ENCODE results near the gene CAMTA1. TPM values are rescaled to one million over a fixed set of nuclear protein-coding genes. Genes with fewer than 3 reads are reported as not detected.
"Not testable (repeated sequence)": the region's sequence is repeated elsewhere in the genome, so short reads cannot be mapped to it uniquely, and the experiment has no call there.

Gene CAMTA1
- total and polyA plus RNA-seq, 4 donors = 78.7 to 438 (median 173) TPM

DNA sequence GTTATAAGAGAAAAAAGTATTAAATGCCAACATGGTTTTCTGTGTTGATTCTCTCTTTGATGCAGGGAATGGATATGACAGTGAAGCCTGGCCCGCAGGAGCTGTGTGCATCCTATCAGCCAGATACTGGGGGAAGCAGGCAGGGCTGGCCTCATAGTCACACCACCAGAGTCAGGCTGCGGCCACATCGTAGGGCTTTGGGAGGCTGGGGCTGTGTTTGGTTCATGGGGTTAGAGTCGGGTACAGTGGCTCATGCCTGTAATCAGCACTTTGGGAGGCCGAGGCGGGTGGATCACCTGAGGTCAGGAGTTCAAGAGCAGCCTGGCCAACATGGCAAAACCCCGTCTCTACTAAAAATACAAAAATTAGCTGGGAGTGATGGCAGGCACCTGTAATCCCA lies 545.5 kb downstream of the CAMTA1 start:
- H3K27ac ChIP-seq (ENCODE audit: low read depth in 1 of 2, low read length in 2 of 2); ATAC-seq (ENCODE audit: low FRiP score); H3K27me3 ChIP-seq (ENCODE audit: control insufficient read depth in 1 of 2, insufficient read depth in 2 of 2, low read length in 1 of 2); H3K4me1 ChIP-seq (ENCODE audit: control insufficient read depth in 1 of 2, insufficient read depth in 2 of 2, low read length in 2 of 2); H3K9me3 ChIP-seq (ENCODE audit: control insufficient read depth, low read length); intact Hi-C loops (cut with DNase I); H3K4me3 ChIP-seq (ENCODE audit: low read length in 2 of 2); H3K36me3 ChIP-seq (ENCODE audit: control insufficient read depth in 1 of 2, insufficient read depth in 2 of 2, low read length in 1 of 2): not testable (repeated sequence)
- 88 to 89% methylated on average over 7 of the region's 7 CpGs for WGBS, 2 donors
- peak in 1 of 2 donors; percentile 35 for DNase-seq

DNA sequence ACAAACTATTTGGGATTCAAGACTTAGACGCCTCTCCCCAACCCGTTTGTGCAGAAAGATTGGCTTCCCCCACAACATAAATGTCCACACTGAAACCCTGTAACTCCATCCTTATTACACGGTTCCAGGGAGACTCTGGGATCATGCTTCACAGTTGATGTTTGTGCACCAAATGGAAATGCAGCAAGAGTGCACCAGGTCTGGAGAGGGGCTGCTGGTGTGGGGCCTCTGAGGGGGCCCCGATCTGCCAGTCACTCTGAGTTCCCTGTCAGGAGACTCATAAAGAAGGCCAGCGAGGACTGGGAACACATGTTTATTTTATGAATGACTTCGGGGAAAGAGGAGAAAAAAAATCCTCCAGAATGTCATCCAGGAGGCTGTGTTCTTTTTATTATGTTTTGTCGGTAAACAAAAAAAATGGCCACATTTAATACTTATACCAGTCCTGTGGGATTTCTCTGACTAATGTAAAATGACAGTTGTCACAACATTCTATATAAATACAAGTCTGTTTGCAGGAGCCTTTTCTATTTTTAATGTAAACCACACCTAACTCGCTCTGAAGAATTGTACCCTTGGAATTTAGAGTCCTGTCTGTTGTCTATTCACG lies 546.8 kb downstream of the CAMTA1 start:
- no peaks in the 10 kb centered on the region for H3K36me3 ChIP-seq (ENCODE audit: control insufficient read depth in 1 of 2, insufficient read depth in 2 of 2, low read length in 1 of 2)
- H3K4me3 ChIP-seq (ENCODE audit: low read length in 2 of 2) = no peak overlapping the region
- ATAC-seq (ENCODE audit: low FRiP score) (no peak), DNase-seq (no peak)
- 34 to 45% methylated on average over 9 of the region's 9 CpGs for WGBS, 2 donors
- no peaks in the 10 kb centered on the region for H3K4me1 ChIP-seq (ENCODE audit: control insufficient read depth in 1 of 2, insufficient read depth in 2 of 2, low read length in 2 of 2)
- peaks cover 1% of the 10 kb centered on the region for H3K9me3 ChIP-seq (ENCODE audit: control insufficient read depth, low read length)
- H3K27ac ChIP-seq (ENCODE audit: low read depth in 1 of 2, low read length in 2 of 2) = no peak overlapping the region
- H3K27me3 ChIP-seq (ENCODE audit: control insufficient read depth in 1 of 2, insufficient read depth in 2 of 2, low read length in 1 of 2) = peaks cover 0 to 2% of the 10 kb centered on the region in 2 donors
- intact Hi-C loops (cut with DNase I) = no loop called here

DNA sequence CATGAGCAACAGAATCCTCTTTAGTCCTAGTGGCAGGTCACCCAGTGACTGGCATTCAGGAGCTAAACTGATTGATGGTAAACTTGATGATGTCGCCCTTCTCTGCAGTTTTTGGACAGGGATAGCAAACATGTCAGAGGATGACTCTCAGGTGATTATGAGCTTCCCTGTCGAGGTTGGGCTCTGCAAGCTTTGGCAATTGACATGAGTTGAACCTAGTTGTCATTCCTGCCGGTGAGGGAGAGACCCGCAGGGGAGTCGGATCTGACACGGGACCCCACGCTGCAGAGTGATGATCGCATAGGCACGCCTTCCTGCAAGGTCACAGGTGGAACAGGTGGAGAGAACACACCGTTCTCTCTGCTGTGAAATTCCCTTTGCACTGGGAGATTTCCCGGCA lies 547.8 kb downstream of the CAMTA1 start:
- no peaks in the 10 kb centered on the region for H3K36me3 ChIP-seq (ENCODE audit: control insufficient read depth in 1 of 2, insufficient read depth in 2 of 2, low read length in 1 of 2)
- intact Hi-C loops (cut with DNase I) = no loop called here
- 82 to 89% methylated on average over 11 of the region's 11 CpGs for WGBS, 2 donors
- no peak overlapping the region for H3K4me3 ChIP-seq (ENCODE audit: low read length in 2 of 2)
- no peak overlapping the region for H3K27ac ChIP-seq (ENCODE audit: low read depth in 1 of 2, low read length in 2 of 2)
- no peaks in the 10 kb centered on the region for H3K9me3 ChIP-seq (ENCODE audit: control insufficient read depth, low read length)
- peak in 1 of 2 donors; percentile 55 for DNase-seq
- ATAC-seq (ENCODE audit: low FRiP score) = no peak
- H3K27me3 ChIP-seq (ENCODE audit: control insufficient read depth in 1 of 2, insufficient read depth in 2 of 2, low read length in 1 of 2) = peaks cover 0 to 2% of the 10 kb centered on the region in 2 donors
- H3K4me1 ChIP-seq (ENCODE audit: control insufficient read depth in 1 of 2, insufficient read depth in 2 of 2, low read length in 2 of 2) = no peaks in the 10 kb centered on the region

GRCh38 chr1:7333620-7334019 lies 548.4 kb downstream of the CAMTA1 start:
- Histone ChIP-seq H3K27me3 (ENCODE audit: control insufficient read depth in 1 of 2, insufficient read depth in 2 of 2, low read length in 1 of 2) (peaks cover 0 to 2% of the 10 kb centered on the region in 2 donors), H3K9me3 (ENCODE audit: control insufficient read depth, low read length) (no peaks in the 10 kb centered on the region), H3K4me3 (ENCODE audit: low read length in 2 of 2) (no peak overlapping the region), H3K4me1 (ENCODE audit: control insufficient read depth in 1 of 2, insufficient read depth in 2 of 2, low read length in 2 of 2) (no peaks in the 10 kb centered on the region), H3K36me3 (ENCODE audit: control insufficient read depth in 1 of 2, insufficient read depth in 2 of 2, low read length in 1 of 2) (no peaks in the 10 kb centered on the region), H3K27ac (ENCODE audit: low read depth in 1 of 2, low read length in 2 of 2) (no peak overlapping the region)
- 57 to 71% methylated on average over 8 of the region's 8 CpGs for WGBS, 2 donors
- intact Hi-C loops (cut with DNase I) = no loop called here
- DNase-seq (peak in 1 of 2 donors; percentile 37), ATAC-seq (ENCODE audit: low FRiP score) (no peak)

- H3K4me1 ChIP-seq (ENCODE audit: control insufficient read depth in 1 of 2, insufficient read depth in 2 of 2, low read length in 2 of 2) = no peaks in the 10 kb centered on the region
- H3K27ac ChIP-seq (ENCODE audit: low read depth in 1 of 2, low read length in 2 of 2) = no peak overlapping the region
- ATAC-seq (ENCODE audit: low FRiP score) = no peak
- intact Hi-C loops (cut with DNase I) = no loop called here
- 24 to 26% methylated on average over 10 of the region's 10 CpGs for WGBS, 2 donors
- no peaks in the 10 kb centered on the region for H3K9me3 ChIP-seq (ENCODE audit: control insufficient read depth, low read length)
- DNase-seq = peak in 1 of 2 donors; percentile 4
- no peak overlapping the region for H3K4me3 ChIP-seq (ENCODE audit: low read length in 2 of 2)
- no peaks in the 10 kb centered on the region for H3K36me3 ChIP-seq (ENCODE audit: control insufficient read depth in 1 of 2, insufficient read depth in 2 of 2, low read length in 1 of 2)
- peaks cover 0 to 2% of the 10 kb centered on the region in 2 donors for H3K27me3 ChIP-seq (ENCODE audit: control insufficient read depth in 1 of 2, insufficient read depth in 2 of 2, low read length in 1 of 2)
Measured at GRCh38 chr1:7334475-7335035, 549.3 kb downstream of the CAMTA1 start.

- Histone ChIP-seq H3K36me3 (ENCODE audit: control insufficient read depth in 1 of 2, insufficient read depth in 2 of 2, low read length in 1 of 2) (no peaks in the 10 kb centered on the region), H3K27me3 (ENCODE audit: control insufficient read depth in 1 of 2, insufficient read depth in 2 of 2, low read length in 1 of 2) (no peaks in the 10 kb centered on the region), H3K4me1 (ENCODE audit: control insufficient read depth in 1 of 2, insufficient read depth in 2 of 2, low read length in 2 of 2) (no peaks in the 10 kb centered on the region), H3K27ac (ENCODE audit: low read depth in 1 of 2, low read length in 2 of 2) (no peak overlapping the region), H3K4me3 (ENCODE audit: low read length in 2 of 2) (no peak overlapping the region), H3K9me3 (ENCODE audit: control insufficient read depth, low read length) (no peaks in the 10 kb centered on the region)
- peak in 1 of 2 donors; percentile 36 for DNase-seq
- intact Hi-C loops (cut with DNase I) = no loop called here
- ATAC-seq (ENCODE audit: low FRiP score) = no peak
- 67 to 68% methylated on average over 13 of the region's 13 CpGs for WGBS, 2 donors
Measured at GRCh38 chr1:7335224-7335879, 550.1 kb downstream of the CAMTA1 start.

DNA sequence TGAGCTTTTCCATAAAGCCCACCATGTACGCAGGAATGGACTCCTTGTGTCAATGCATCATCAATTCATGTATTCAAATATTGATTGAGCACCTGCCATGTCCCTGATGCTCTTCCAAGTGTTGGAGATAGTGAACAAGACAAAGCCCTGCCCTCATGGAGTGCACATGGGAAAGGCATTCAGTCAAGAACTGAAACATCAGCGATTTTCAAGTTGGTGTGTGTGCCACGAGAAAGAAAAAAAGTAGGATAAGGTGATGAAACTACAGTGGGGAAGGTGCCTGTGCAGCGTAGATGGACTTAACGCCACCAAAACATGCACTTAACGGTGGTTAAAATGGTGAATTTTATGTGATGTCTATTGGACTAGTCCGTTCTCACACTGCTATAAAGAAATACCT lies 553.2 kb downstream of the CAMTA1 start:
- Histone ChIP-seq H3K9me3 (ENCODE audit: control insufficient read depth, low read length) (peaks cover 2% of the 10 kb centered on the region), H3K27me3 (ENCODE audit: control insufficient read depth in 1 of 2, insufficient read depth in 2 of 2, low read length in 1 of 2) (no peaks in the 10 kb centered on the region), H3K36me3 (ENCODE audit: control insufficient read depth in 1 of 2, insufficient read depth in 2 of 2, low read length in 1 of 2) (no peaks in the 10 kb centered on the region), H3K27ac (ENCODE audit: low read depth in 1 of 2, low read length in 2 of 2) (no peak overlapping the region), H3K4me3 (ENCODE audit: low read length in 2 of 2) (no peak overlapping the region), H3K4me1 (ENCODE audit: control insufficient read depth in 1 of 2, insufficient read depth in 2 of 2, low read length in 2 of 2) (no peaks in the 10 kb centered on the region)
- WGBS, 2 donors = 95 to 96% methylated on average over 7 of the region's 7 CpGs
- ATAC-seq (ENCODE audit: low FRiP score) = no peak
- no peak for DNase-seq
- intact Hi-C loops (cut with DNase I) = no loop called here

DNA sequence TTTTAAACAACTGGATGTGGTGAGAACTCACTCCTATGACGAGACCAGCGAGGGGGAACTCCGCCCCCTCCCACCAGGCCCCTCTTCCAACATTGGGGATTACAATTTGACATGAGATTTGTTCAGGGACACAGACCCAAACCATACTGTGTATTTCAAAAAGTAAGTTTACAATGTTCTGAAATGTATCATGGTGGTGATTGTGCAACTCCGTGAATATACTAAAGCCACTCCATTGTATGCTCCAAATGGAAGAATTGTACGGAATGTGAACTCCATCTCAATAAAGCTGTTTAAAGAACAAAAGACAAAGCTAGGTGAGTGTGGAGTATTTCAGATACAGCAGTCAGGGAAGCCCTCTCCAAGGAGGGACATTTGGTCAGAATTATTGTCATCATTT lies 553.8 kb downstream of the CAMTA1 start:
- DNase-seq = no peak
- ATAC-seq (ENCODE audit: low FRiP score) = no peak
- Histone ChIP-seq H3K4me1 (ENCODE audit: control insufficient read depth in 1 of 2, insufficient read depth in 2 of 2, low read length in 2 of 2) (no peaks in the 10 kb centered on the region), H3K27me3 (ENCODE audit: control insufficient read depth in 1 of 2, insufficient read depth in 2 of 2, low read length in 1 of 2) (no peaks in the 10 kb centered on the region), H3K27ac (ENCODE audit: low read depth in 1 of 2, low read length in 2 of 2) (no peak overlapping the region), H3K36me3 (ENCODE audit: control insufficient read depth in 1 of 2, insufficient read depth in 2 of 2, low read length in 1 of 2) (no peaks in the 10 kb centered on the region), H3K9me3 (ENCODE audit: control insufficient read depth, low read length) (peaks cover 2% of the 10 kb centered on the region), H3K4me3 (ENCODE audit: low read length in 2 of 2) (no peak overlapping the region)
- WGBS, 2 donors = 96 to 98% methylated on average over 5 of the region's 5 CpGs
- intact Hi-C loops (cut with DNase I) = no loop called here

GRCh38 chr1:7339953-7340352 lies 554.7 kb downstream of the CAMTA1 start:
- H3K27ac ChIP-seq (ENCODE audit: low read depth in 1 of 2, low read length in 2 of 2) = no peak overlapping the region
- WGBS, 2 donors = 27 to 36% methylated on average over 2 of the region's 2 CpGs
- DNase-seq = no peak
- no peaks in the 10 kb centered on the region for H3K27me3 ChIP-seq (ENCODE audit: control insufficient read depth in 1 of 2, insufficient read depth in 2 of 2, low read length in 1 of 2)
- no peaks in the 10 kb centered on the region for H3K36me3 ChIP-seq (ENCODE audit: control insufficient read depth in 1 of 2, insufficient read depth in 2 of 2, low read length in 1 of 2)
- no peak overlapping the region for H3K4me3 ChIP-seq (ENCODE audit: low read length in 2 of 2)
- no peak for ATAC-seq (ENCODE audit: low FRiP score)
- peaks cover 2% of the 10 kb centered on the region for H3K9me3 ChIP-seq (ENCODE audit: control insufficient read depth, low read length)
- intact Hi-C loops (cut with DNase I) = no loop called here
- no peaks in the 10 kb centered on the region for H3K4me1 ChIP-seq (ENCODE audit: control insufficient read depth in 1 of 2, insufficient read depth in 2 of 2, low read length in 2 of 2)
